Measurements from ENCODE around the gene MPHOSPH8. TPM values are rescaled to one million over a fixed set of nuclear protein-coding genes. Genes with fewer than 3 reads are reported as not detected.
A peak's percentile ranks its signal among the peaks of the same experiment; 100 is the strongest.

Gene MPHOSPH8
- polyA plus RNA-seq, 1 donor (not counting 4 experiments of a cell fraction or from before 2014, with no cell fraction given), result 24.7 TPM

- TF ChIP-seq CTCF (optimal IDR thresholded peaks at IDR 0.05 in 1 of 3, IDR thresholded peaks at IDR 0.05 in 1 of 3, conservative IDR thresholded peaks at IDR 0.05 in 1 of 3; ENCODE audit: extremely low read depth in 1 of 3, insufficient read depth in 2 of 3, low read length in 3 of 3) (no peak), EZH2 (IDR thresholded peaks at IDR 0.05; ENCODE audit: low read length) (no peak)
- Histone ChIP-seq H3K4me3 (ENCODE audit: control insufficient read depth in 2 of 3, extremely low read depth in 1 of 3, insufficient read depth in 2 of 3, low read depth in 1 of 3, low read length in 3 of 3) (no peak overlapping the region), H3K4me1 (ENCODE audit: control insufficient read depth, extremely low read depth, insufficient read depth, low read length) (peaks cover 18% of the 10 kb centered on the region), H4K20me1 (ENCODE audit: control insufficient read depth, extremely low read depth, insufficient read depth, low read length) (no peaks in the 10 kb centered on the region), H2AFZ (ENCODE audit: control insufficient read depth, low read length) (no peak overlapping the region), H3K4me2 (ENCODE audit: control insufficient read depth, extremely low read depth, insufficient read depth, low read depth, low read length) (peak overlapping the region; percentile 49), H3K27ac (ENCODE audit: control insufficient read depth, insufficient read depth, low read length) (peak overlapping the region; percentile 84), H3K36me3 (ENCODE audit: control insufficient read depth in 2 of 2, extremely low read depth in 1 of 2, insufficient read depth in 2 of 2, low read length in 2 of 2) (peaks cover 0 to 5% of the 10 kb centered on the region in 2 experiments), H3K9me1 (ENCODE audit: control insufficient read depth, extremely low read depth, insufficient read depth, low read length) (no peaks in the 10 kb centered on the region), H3K9ac (ENCODE audit: control insufficient read depth, extremely low read depth, insufficient read depth, low read length) (no peak overlapping the region), H3K27me3 (ENCODE audit: control insufficient read depth, extremely low read depth, insufficient read depth, low read length) (no peaks in the 10 kb centered on the region), H3K79me2 (ENCODE audit: control insufficient read depth, insufficient read depth, low read length) (peaks cover 61% of the 10 kb centered on the region), H3K9me3 (ENCODE audit: control insufficient read depth, low read depth, low read length) (no peaks in the 10 kb centered on the region)
- DNase-seq (ENCODE audit: low read depth, low spot score) (peak; percentile 62), FAIRE-seq (peak; percentile 79)
- dilution Hi-C loops (cut with MboI; ENCODE audit: extremely low pct_ligation_motif_present, low sequenced_read_pairs), result no loop called here
These were observed 27.3 kb upstream of the MPHOSPH8 start for GRCh38 chr13:19606152-19606551.

- Histone ChIP-seq H3K79me2 (ENCODE audit: control insufficient read depth, insufficient read depth, low read length) (peaks cover 64% of the 10 kb centered on the region), H3K9ac (ENCODE audit: control insufficient read depth, extremely low read depth, insufficient read depth, low read length) (no peak overlapping the region), H3K9me3 (ENCODE audit: control insufficient read depth, low read depth, low read length) (no peaks in the 10 kb centered on the region), H3K4me1 (ENCODE audit: control insufficient read depth, extremely low read depth, insufficient read depth, low read length) (peaks cover 18% of the 10 kb centered on the region), H3K9me1 (ENCODE audit: control insufficient read depth, extremely low read depth, insufficient read depth, low read length) (no peaks in the 10 kb centered on the region), H3K27ac (ENCODE audit: control insufficient read depth, insufficient read depth, low read length) (peak overlapping the region; percentile 63), H3K4me2 (ENCODE audit: control insufficient read depth, extremely low read depth, insufficient read depth, low read depth, low read length) (no peak overlapping the region), H4K20me1 (ENCODE audit: control insufficient read depth, extremely low read depth, insufficient read depth, low read length) (no peaks in the 10 kb centered on the region), H3K36me3 (ENCODE audit: control insufficient read depth in 2 of 2, extremely low read depth in 1 of 2, insufficient read depth in 2 of 2, low read length in 2 of 2) (peaks cover 0 to 5% of the 10 kb centered on the region in 2 experiments), H2AFZ (ENCODE audit: control insufficient read depth, low read length) (no peak overlapping the region), H3K4me3 (ENCODE audit: control insufficient read depth in 2 of 3, extremely low read depth in 1 of 3, insufficient read depth in 2 of 3, low read depth in 1 of 3, low read length in 3 of 3) (no peak overlapping the region), H3K27me3 (ENCODE audit: control insufficient read depth, extremely low read depth, insufficient read depth, low read length) (no peaks in the 10 kb centered on the region)
- no peak for FAIRE-seq
- no peak for DNase-seq (ENCODE audit: low read depth, low spot score)
- dilution Hi-C loops (cut with MboI; ENCODE audit: extremely low pct_ligation_motif_present, low sequenced_read_pairs), result no loop called here
- no peak for TF ChIP-seq CTCF (optimal IDR thresholded peaks at IDR 0.05 in 1 of 3, IDR thresholded peaks at IDR 0.05 in 1 of 3, conservative IDR thresholded peaks at IDR 0.05 in 1 of 3; ENCODE audit: extremely low read depth in 1 of 3, insufficient read depth in 2 of 3, low read length in 3 of 3)
- TF ChIP-seq EZH2 (IDR thresholded peaks at IDR 0.05; ENCODE audit: low read length), result no peak
These were observed 26.7 kb upstream of the MPHOSPH8 start for GRCh38 chr13:19606737-19607136.

Data from keratinocyte (primary cell).